HEK293T (cell line): Measurements from ENCODE around the gene TERB2.
"Not testable (repeated sequence)": the region's sequence is repeated elsewhere in the genome, so short reads cannot be mapped to it uniquely, and the experiment has no call there.

Source experiments
- CTCF ChIA-PET: fragments of 350-600 bp; formaldehyde crosslinking; extraction: SDS; loops from one replicate; lab custom pipeline; 2021; ENCODE audit warnings: antibody characterized with exemption, inconsistent platforms; lab: Yijun Ruan, JAX
- POLR2A ChIA-PET: fragments of 350-600 bp; formaldehyde crosslinking; extraction: SDS; loops from one replicate; lab custom pipeline; 2020; ENCODE audit warnings: antibody characterized with exemption, inconsistent platforms; lab: Yijun Ruan, JAX
- DNase-seq: peaks from one replicate; pipeline ENCODE4 v3.0.0; 2012; ENCODE audit warnings: mixed read lengths; ENCODE audit errors: extremely low spot score
- ARNT ChIP-seq: fragments of 450-650 bp; IDR thresholded peaks from 2 replicates; pipeline ENCODE4 v1.6.1; 2017; ENCODE audit warnings: mild to moderate bottlenecking
- BHLHE40 ChIP-seq: fragments of 450-650 bp; IDR thresholded peaks from 2 replicates; pipeline ENCODE4 v1.6.1; 2016; ENCODE audit warnings: mild to moderate bottlenecking, moderate library complexity, borderline replicate concordance
- CTBP1 ChIP-seq: fragments of 450-650 bp; IDR thresholded peaks from 2 replicates; pipeline ENCODE4 v1.6.1; 2016; ENCODE audit warnings: borderline replicate concordance
- ELF4 ChIP-seq: fragments of 450-650 bp; IDR thresholded peaks from 2 replicates; pipeline ENCODE4 v1.6.1; 2017; ENCODE audit warnings: antibody characterized with exemption
- FOXA1 ChIP-seq: fragments of 450-650 bp; IDR thresholded peaks from 2 replicates; pipeline ENCODE4 v1.6.1; 2016; ENCODE audit warnings: mild to moderate bottlenecking
- FOXK2 ChIP-seq: fragments of 450-650 bp; IDR thresholded peaks from 2 replicates; pipeline ENCODE4 v1.6.1; 2016; ENCODE audit warnings: mild to moderate bottlenecking
- FOXM1 ChIP-seq: fragments of 450-650 bp; IDR thresholded peaks from 2 replicates; pipeline ENCODE4 v1.6.1; 2017; ENCODE audit warnings: mild to moderate bottlenecking, borderline replicate concordance
- HDGF ChIP-seq: fragments of 450-650 bp; IDR thresholded peaks from 2 replicates; pipeline ENCODE4 v1.6.1; 2017; ENCODE audit warnings: antibody characterized with exemption, borderline replicate concordance
- L3MBTL2 ChIP-seq: fragments of 450-650 bp; conservative IDR thresholded peaks from 2 replicates; pipeline ENCODE4 v1.6.1; 2016; ENCODE audit warnings: mild to moderate bottlenecking
- LEF1 ChIP-seq: fragments of 450-650 bp; IDR thresholded peaks from 2 replicates; pipeline ENCODE4 v1.6.1; 2017; ENCODE audit warnings: mild to moderate bottlenecking, borderline replicate concordance
- NFRKB ChIP-seq: fragments of 450-650 bp; IDR thresholded peaks from 2 replicates; pipeline ENCODE4 v1.6.1; 2016; ENCODE audit warnings: mild to moderate bottlenecking, moderate library complexity
- SP1 ChIP-seq: fragments of 450-650 bp; IDR thresholded peaks from 2 replicates; pipeline ENCODE4 v1.6.1; 2017
- SUZ12 ChIP-seq: fragments of 450-650 bp; IDR thresholded peaks from 2 replicates; pipeline ENCODE4 v1.6.1; 2016; ENCODE audit warnings: mild to moderate bottlenecking
- TARDBP ChIP-seq: fragments of 450-650 bp; IDR thresholded peaks from 2 replicates; pipeline ENCODE4 v1.6.1; 2016
- ZNF384 ChIP-seq: fragments of 450-650 bp; IDR thresholded peaks from 2 replicates; pipeline ENCODE4 v1.6.1; 2016
- TF ChIP-seq, protein P1 (sequence below): fragments of 450-650 bp; IDR thresholded peaks from 2 replicates; pipeline ENCODE4 v1.6.1; 2016

Gene TERB2

DNA sequence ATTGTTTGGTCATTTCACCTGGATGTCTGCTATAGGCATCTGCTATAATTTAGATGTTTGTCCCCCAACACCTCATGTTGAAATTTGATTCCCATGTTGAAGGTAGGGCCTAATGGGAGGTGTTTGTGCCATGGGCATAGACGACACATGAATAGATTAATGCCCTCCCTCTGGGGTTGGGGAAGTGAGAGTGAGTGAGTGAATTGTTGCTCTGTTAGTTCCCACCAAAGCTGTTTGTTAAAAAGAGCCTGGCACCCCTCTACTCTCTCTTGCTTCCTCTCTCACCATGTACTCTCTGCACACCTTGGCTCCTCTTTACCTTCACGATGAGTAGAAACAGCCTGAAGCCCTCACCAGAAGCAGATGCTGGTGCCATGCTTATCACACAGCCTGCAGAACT is 42.6 kb downstream of the TERB2 start:
- CTCF ChIA-PET, result no interaction called here
- no peak for TF ChIP-seq FOXA1
- TF ChIP-seq LEF1, result no peak
- TF ChIP-seq, protein P1, sequence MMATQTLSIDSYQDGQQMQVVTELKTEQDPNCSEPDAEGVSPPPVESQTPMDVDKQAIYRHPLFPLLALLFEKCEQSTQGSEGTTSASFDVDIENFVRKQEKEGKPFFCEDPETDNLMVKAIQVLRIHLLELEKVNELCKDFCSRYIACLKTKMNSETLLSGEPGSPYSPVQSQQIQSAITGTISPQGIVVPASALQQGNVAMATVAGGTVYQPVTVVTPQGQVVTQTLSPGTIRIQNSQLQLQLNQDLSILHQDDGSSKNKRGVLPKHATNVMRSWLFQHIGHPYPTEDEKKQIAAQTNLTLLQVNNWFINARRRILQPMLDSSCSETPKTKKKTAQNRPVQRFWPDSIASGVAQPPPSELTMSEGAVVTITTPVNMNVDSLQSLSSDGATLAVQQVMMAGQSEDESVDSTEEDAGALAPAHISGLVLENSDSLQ, result no peak
- no peak for TF ChIP-seq SUZ12
- TF ChIP-seq HDGF, result no peak
- TF ChIP-seq TARDBP, result no peak
- no peak for TF ChIP-seq ARNT
- no peak for TF ChIP-seq FOXK2
- TF ChIP-seq ELF4, result no peak
- no peak for TF ChIP-seq ZNF384
- no peak for TF ChIP-seq NFRKB
- TF ChIP-seq SP1, result no peak
- TF ChIP-seq L3MBTL2, result no peak
- TF ChIP-seq CTBP1, result no peak
- TF ChIP-seq BHLHE40, result no peak
- no peak for TF ChIP-seq FOXM1
- POLR2A ChIA-PET, result no interaction called here
- no peak for DNase-seq

DNA sequence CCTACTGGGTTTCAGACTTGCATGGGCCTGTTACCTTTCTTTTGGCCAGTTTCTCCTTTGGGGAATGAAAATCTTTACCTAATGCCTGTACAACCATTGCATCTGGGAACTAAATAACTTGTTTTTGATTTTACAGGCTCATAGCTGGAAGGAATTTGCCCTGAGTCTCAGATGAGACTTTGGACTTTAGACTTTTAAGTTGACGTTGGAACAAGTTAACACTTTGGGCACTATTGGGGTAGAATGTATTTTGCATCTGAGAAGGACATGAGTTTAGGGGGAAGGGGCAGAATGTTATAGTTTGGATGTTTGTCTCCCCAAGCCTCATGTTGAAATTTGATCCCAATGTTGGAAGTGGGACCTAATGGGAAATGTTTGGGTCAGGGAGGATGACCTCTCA is 44.7 kb downstream of the TERB2 start:
- CTCF ChIA-PET, DNase-seq, POLR2A ChIA-PET: not testable (repeated sequence)

DNA sequence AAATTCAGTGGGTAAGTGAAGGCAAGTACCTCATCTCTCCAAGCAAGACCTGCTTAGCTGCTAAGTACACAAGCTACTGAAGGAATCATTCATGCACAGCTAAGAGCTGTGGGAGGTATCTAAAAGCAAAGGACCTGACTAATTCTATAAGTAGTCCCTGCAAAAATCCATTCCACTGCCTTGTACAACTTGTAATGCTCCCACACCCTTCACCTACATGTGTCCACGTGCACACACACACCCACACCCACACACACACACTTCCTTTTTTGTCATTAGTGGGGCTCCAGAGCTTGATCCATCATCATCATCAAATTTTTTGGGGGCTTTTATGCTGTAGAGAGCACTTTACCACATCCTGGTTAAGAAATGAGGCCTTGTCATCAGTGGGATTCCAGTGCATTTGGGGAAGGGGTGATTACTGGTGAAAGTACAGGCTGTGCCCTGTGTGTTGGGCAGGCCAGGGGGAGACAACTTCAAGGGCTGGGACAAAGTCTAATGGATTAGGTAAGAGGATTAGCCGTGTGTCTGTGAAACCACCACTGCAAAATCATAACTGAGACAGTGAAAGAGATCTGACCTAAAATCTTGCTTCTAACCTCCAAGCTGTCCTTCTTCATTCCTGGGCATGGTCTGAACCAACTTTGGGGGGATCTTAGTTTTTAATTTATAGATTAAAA is 47.4 kb downstream of the TERB2 start:
- POLR2A ChIA-PET, CTCF ChIA-PET, DNase-seq: not testable (repeated sequence)

DNA sequence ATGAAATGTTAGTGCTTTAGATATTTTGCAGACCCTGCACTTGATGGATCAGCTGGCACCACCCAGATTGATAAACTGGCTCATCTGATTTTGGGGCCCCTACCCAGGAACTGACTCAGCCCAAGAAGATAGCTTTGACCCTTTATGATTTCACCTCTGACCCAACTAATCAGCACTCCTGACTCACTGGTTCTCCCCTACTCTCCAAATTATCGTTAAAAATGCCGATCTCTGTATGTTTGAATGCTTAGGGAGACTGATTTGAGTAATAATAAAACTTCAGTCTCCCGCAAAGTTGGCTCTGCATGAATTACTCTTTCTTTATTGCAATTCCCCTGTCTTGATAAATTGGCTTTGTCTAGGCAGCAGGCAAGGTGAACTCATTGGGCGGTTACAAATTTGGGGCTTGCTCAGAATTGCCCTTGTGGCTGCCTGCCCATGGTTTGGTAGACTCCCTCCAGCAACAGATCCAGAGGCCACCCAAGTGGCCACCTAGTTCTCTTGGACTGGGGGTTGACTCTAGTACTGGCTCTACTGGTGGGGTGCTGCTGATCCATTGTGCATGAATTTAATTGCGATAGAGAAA is 48.2 kb downstream of the TERB2 start:
- DNase-seq, CTCF ChIA-PET, POLR2A ChIA-PET: not testable (repeated sequence)

DNA sequence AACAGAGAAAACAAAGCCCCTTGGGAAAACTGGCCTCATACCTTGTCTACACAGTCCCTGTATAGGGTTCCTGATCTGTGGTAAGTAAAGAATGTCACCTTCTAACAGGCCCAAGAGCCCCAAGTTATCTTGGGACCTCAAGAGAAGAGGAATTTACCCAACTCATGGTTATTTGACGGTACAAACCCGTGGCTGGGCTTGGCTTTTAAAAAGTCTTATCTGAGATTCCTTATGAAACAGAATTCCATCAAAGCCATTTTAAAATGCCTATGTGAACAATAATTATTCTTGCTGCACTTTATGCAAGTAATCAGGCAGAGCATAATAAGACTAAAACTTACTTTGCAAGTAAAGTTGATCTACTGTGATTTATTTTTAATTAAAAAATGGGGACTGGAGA is 52.6 kb downstream of the TERB2 start:
- no peak for DNase-seq
- ChIA-PET CTCF (no interaction called here), POLR2A (no interaction called here)
- no peak for TF ChIP-seq TARDBP
- no peak for TF ChIP-seq NFRKB
- no peak for TF ChIP-seq BHLHE40
- TF ChIP-seq FOXM1, result no peak

DNA sequence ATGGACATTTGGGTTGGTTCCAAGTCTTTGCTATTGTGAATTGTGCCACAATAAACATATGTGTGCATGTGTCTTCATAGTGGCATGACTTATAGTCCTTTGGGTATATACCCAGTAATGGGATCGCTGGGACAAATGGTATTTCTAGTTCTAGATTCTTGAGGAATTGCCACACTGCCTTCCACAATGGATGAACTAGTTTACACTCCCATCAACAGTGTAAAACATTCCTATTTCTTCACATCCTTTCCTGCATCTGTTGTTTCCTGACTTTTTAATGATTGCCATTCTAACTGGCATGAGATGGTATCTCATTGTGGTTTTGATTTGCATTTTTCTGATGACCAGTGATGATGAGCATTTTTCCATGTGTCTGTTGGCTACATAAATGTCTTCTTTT is 58.6 kb downstream of the TERB2 start:
- POLR2A ChIA-PET, CTCF ChIA-PET, DNase-seq: not testable (repeated sequence)

DNA sequence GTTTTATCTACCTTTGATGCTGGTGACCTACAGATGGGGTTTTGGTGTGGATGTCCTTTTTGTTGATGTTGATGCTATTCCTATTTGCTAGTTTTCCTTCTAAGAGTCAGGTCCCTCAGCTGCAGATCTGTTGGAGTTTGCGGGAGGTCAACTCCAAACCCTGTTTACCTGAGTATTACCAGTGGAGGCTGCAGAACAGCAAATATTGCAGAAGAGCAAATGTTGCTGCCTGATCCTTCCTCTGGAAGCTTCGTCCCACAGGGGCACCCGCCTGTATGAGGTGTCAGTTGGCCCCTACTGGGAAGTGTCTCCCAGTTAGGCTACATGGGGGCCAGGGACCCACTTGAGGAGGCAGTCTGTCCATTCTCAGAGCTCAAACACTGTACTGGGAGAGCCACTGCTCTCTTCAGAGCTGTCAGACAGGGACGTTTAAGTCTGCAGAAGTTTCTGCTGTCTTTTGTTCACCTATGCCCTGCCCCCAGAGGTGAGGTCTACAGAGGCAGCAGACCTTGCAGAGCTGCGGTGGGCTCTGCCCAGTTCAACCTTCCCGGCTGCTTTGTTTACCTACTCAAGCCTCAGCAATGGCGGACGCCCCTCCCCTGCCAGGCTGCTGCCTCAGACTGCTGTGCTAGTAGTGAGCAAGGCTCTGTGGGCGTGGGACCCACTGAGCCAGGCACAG is 63.9 kb downstream of the TERB2 start:
- CTCF ChIA-PET, POLR2A ChIA-PET, DNase-seq: not testable (repeated sequence)

DNA sequence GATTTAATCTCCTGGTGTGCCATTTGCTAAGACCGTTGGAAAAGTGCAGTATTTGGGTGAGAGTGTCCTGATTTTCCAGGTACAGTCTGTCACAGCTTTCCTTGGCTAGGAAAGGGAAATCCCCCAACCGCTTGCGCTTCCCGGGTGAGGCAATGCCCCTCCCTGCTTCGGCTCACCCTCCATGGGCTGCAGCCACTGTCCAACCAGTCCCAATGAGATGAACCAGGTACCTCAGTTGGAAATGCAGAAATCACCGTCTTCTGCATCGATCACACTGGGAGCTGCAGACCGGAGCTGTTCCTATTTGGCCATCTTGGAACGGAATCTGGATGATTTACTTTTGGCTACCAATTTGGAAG is 64.4 kb downstream of the TERB2 start:
- CTCF ChIA-PET, DNase-seq, POLR2A ChIA-PET: not testable (repeated sequence)

DNA sequence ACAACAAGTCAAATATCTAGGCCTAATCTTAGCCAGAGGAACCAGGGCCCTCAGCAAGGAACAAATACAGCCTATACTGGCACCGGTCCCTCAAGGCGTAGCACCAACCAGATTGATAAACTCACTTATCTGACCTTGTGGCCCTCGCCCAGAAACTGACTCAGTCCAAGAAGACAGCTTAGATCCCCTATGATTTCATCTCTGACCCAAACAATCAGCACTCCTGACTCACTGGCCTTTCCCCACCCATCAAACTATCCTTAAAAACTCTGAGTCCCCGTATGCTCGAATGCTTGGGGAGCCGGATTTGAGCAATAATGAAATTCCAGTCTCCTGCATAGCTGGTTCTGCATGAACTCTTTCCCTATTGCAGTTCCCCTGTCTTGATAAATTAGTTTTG is 64.9 kb downstream of the TERB2 start:
- CTCF ChIA-PET, result interaction anchor here (1.1 kb wide), 1 partner anchor 14 kb away, joined by 3 read pairs; no protein-coding TSS in a partner anchor
- TF ChIP-seq L3MBTL2 (no peak), ARNT (no peak), HDGF (no peak), BHLHE40 (no peak), ZNF384 (no peak), FOXA1 (no peak), SUZ12 (no peak), LEF1 (no peak), TARDBP (no peak), FOXK2 (no peak), CTBP1 (no peak), SP1 (no peak), FOXM1 (no peak), ELF4 (no peak), NFRKB (no peak)
- TF ChIP-seq, protein P1, result no peak
- POLR2A ChIA-PET, result no interaction called here
- no peak for DNase-seq
